ENCODE measurements around the gene DLG3. TPM values are rescaled to one million over a fixed set of nuclear protein-coding genes. Genes with fewer than 3 reads are reported as not detected.

DLG3 gene
- total RNA-seq, 1 donor from 2014 or later, result 6.5 TPM

GRCh38 chrX:70525733-70526132 lies 81.1 kb downstream of the DLG3 start:
- intact Hi-C loops (cut with DNase I), result no loop called here
- TF ChIP-seq, protein P1, sequence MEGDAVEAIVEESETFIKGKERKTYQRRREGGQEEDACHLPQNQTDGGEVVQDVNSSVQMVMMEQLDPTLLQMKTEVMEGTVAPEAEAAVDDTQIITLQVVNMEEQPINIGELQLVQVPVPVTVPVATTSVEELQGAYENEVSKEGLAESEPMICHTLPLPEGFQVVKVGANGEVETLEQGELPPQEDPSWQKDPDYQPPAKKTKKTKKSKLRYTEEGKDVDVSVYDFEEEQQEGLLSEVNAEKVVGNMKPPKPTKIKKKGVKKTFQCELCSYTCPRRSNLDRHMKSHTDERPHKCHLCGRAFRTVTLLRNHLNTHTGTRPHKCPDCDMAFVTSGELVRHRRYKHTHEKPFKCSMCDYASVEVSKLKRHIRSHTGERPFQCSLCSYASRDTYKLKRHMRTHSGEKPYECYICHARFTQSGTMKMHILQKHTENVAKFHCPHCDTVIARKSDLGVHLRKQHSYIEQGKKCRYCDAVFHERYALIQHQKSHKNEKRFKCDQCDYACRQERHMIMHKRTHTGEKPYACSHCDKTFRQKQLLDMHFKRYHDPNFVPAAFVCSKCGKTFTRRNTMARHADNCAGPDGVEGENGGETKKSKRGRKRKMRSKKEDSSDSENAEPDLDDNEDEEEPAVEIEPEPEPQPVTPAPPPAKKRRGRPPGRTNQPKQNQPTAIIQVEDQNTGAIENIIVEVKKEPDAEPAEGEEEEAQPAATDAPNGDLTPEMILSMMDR (IDR thresholded peaks at IDR 0.05), result no peak

GRCh38 chrX:70527053-70527452 lies 82.4 kb downstream of the DLG3 start:
- H3K27me3 ChIP-seq, result no peaks in the 10 kb centered on the region
- no peaks in the 10 kb centered on the region for H3K9me3 ChIP-seq
- no peaks in the 10 kb centered on the region for H3K36me3 ChIP-seq
- intact Hi-C loops (cut with DNase I), result no loop called here
- TF ChIP-seq, protein P1 (IDR thresholded peaks at IDR 0.05), result no peak
- H3K4me1 ChIP-seq, result no peaks in the 10 kb centered on the region
- no peak for DNase-seq (ENCODE audit: low spot score in 2 of 2)
- H3K4me3 ChIP-seq, result no peak overlapping the region
- H3K27ac ChIP-seq, result no peak overlapping the region

More at GRCh38 chrX:70525733-70526132, 81.1 kb downstream of the DLG3 start:
- no peaks in the 10 kb centered on the region for H3K36me3 ChIP-seq
- no peaks in the 10 kb centered on the region for H3K4me1 ChIP-seq
- no peaks in the 10 kb centered on the region for H3K27me3 ChIP-seq
- no peak overlapping the region for H3K27ac ChIP-seq
- H3K9me3 ChIP-seq, result peaks cover 0 to 2% of the 10 kb centered on the region in 2 donors
- no peak overlapping the region for H3K4me3 ChIP-seq
- no peak for DNase-seq (ENCODE audit: low spot score in 2 of 2)

- no peak for DNase-seq (ENCODE audit: low spot score in 2 of 2)
- H3K4me1 ChIP-seq, result no peaks in the 10 kb centered on the region
- no peak overlapping the region for H3K4me3 ChIP-seq
- H3K36me3 ChIP-seq, result no peaks in the 10 kb centered on the region
- intact Hi-C loops (cut with DNase I), result no loop called here
- no peak overlapping the region for H3K27ac ChIP-seq
- TF ChIP-seq, protein P1 (IDR thresholded peaks at IDR 0.05), result no peak
- H3K9me3 ChIP-seq, result no peaks in the 10 kb centered on the region
- H3K27me3 ChIP-seq, result no peaks in the 10 kb centered on the region
Observed at GRCh38 chrX:70527610-70528345, 83.1 kb downstream of the DLG3 start.

- intact Hi-C loops (cut with DNase I), result no loop called here
- H3K27me3 ChIP-seq, result no peaks in the 10 kb centered on the region
- H3K36me3 ChIP-seq, result no peaks in the 10 kb centered on the region
- TF ChIP-seq, protein P1 (IDR thresholded peaks at IDR 0.05), result no peak
- no peak overlapping the region for H3K27ac ChIP-seq
- no peak overlapping the region for H3K4me3 ChIP-seq
- H3K4me1 ChIP-seq, result no peaks in the 10 kb centered on the region
- H3K9me3 ChIP-seq, result no peaks in the 10 kb centered on the region
- no peak for DNase-seq (ENCODE audit: low spot score in 2 of 2)
Observed at GRCh38 chrX:70535198-70535597, 90.6 kb downstream of the DLG3 start.

GRCh38 chrX:70549429-70549828 lies 104.8 kb downstream of the DLG3 start:
- Histone ChIP-seq H3K27ac (no peak overlapping the region), H3K4me1 (no peaks in the 10 kb centered on the region), H3K4me3 (no peak overlapping the region), H3K27me3 (no peaks in the 10 kb centered on the region), H3K36me3 (no peaks in the 10 kb centered on the region), H3K9me3 (no peaks in the 10 kb centered on the region)
- TF ChIP-seq, protein P1 (IDR thresholded peaks at IDR 0.05), result no peak
- intact Hi-C loops (cut with DNase I), result no loop called here
- no peak for DNase-seq (ENCODE audit: low spot score in 2 of 2)

Measured in ascending aorta (tissue), 2 donors.